HCT116 (cell line): Measurements from ENCODE around the gene ZBTB16. TPM values are rescaled to one million over a fixed set of nuclear protein-coding genes. Genes with fewer than 3 reads are reported as not detected.

Experiments used
- ATAC-seq: fragments of 200-7000 bp; cut with Tn5 transposase; 2 replicates; pipeline ENCODE4 v1.9.1; 2020; ENCODE audit warnings: mild to moderate bottlenecking, moderate library complexity
- BruUV-seq: library from RNA; stranded (reverse); fragments of 400-500 nt; replicated peaks from 2 replicates; lab custom pipeline; 2021; lab: Mats Ljungman, UMichigan
- CTCF ChIA-PET: fragments of 300-600 bp; sonication (Branson Sonifier 250); formaldehyde crosslinking; loops from one replicate; lab custom pipeline; 2021; ENCODE audit warnings: antibody characterized with exemption; lab: Charles Lee
- POLR2A ChIA-PET: fragments of 300-600, 350-600 bp; sonication (Branson Sonifier 250); formaldehyde crosslinking; loops from one replicate; lab custom pipeline; 2021; ENCODE audit warnings: antibody characterized with exemption; lab: Charles Lee
- RAD21 ChIA-PET, 2 experiments: fragments of 300-600 bp; sonication (Branson Sonifier 250); formaldehyde crosslinking; loops; one replicate each; lab custom pipeline; 2023; ENCODE audit warnings: low total read pairs in 2 of 2; ENCODE audit not compliant: uncharacterized antibody in 2 of 2, unreplicated experiment in 2 of 2, low non-redundant PET in 1 of 2; lab: Charles Lee
- DNase-seq: peaks from one replicate; pipeline ENCODE4 v3.0.0-alpha.2; 2010; ENCODE audit warnings: low read depth, low spot score
- H2AFZ ChIP-seq: fragments of 200-600 bp; shearing (Covaris generic), sonication (generic); 2 replicates; pipeline ENCODE4 v1.6.1; 2017; ENCODE audit warnings: low read depth, mixed run types, mixed read lengths, antibody characterized with exemption, low read length; ENCODE audit not compliant: poor library complexity, severe bottlenecking
- H3K27ac ChIP-seq: 2 replicates; pipeline ENCODE4 v1.5.1; 2012; ENCODE audit warnings: low read depth, low read length
- H3K27me3 ChIP-seq: fragments of 200-600 bp; sonication (generic); 2 replicates; pipeline ENCODE4 v1.6.1; 2016; ENCODE audit warnings: mixed run types, low read length, mixed read lengths; ENCODE audit not compliant: insufficient read depth
- H3K36me3 ChIP-seq, 2 experiments: fragments of 200-500 bp in 1 of 2; fragments of 200-600 bp in 1 of 2; sonication (Bioruptor generic) in 1 of 2; sonication (generic) in 1 of 2; 2 replicates each; pipeline versions ENCODE4 v1.5.1 to v1.6.1; 2014 to 2016; ENCODE audit warnings: low read length in 2 of 2, inconsistent platforms in 1 of 2, mixed read lengths in 1 of 2, mixed run types in 1 of 2; ENCODE audit not compliant: insufficient read depth in 2 of 2, control insufficient read depth in 1 of 2
- H3K4me1 ChIP-seq, 2 experiments: fragments of 200-600 bp in 1 of 2; sonication (generic) in 1 of 2; 2 replicates each; pipeline versions ENCODE4 v1.5.1 to v1.6.1; 2012 to 2017; ENCODE audit warnings: low read length in 2 of 2, inconsistent platforms in 1 of 2, mild to moderate bottlenecking in 1 of 2, mixed read lengths in 1 of 2, mixed run types in 1 of 2, moderate library complexity in 1 of 2; ENCODE audit not compliant: insufficient read depth in 2 of 2, control insufficient read depth in 1 of 2
- H3K4me2 ChIP-seq: fragments of 200-600 bp; sonication (generic); 2 replicates; pipeline ENCODE4 v1.6.1; 2017; ENCODE audit warnings: mixed run types, low read length, mixed read lengths
- H3K4me3 ChIP-seq, 2 experiments: fragments of 200-600 bp in 1 of 2; sonication (generic) in 1 of 2; replicated peaks in 1 of 2; 2 replicates each; pipeline ENCODE4 v1.5.1; 2011 to 2016; ENCODE audit warnings: low read length in 2 of 2, control low read depth in 1 of 2, low read depth in 1 of 2, mild to moderate bottlenecking in 1 of 2, mixed read lengths in 1 of 2, mixed run types in 1 of 2
- H3K79me2 ChIP-seq: fragments of 200-600 bp; sonication (generic); 2 replicates; pipeline ENCODE4 v1.6.1; 2017; ENCODE audit warnings: mild to moderate bottlenecking, mixed run types, low read length, moderate library complexity, mixed read lengths; ENCODE audit not compliant: insufficient read depth
- H3K9ac ChIP-seq: fragments of 200-600 bp; sonication (generic); 2 replicates; pipeline ENCODE4 v1.6.1; 2016; ENCODE audit warnings: low read length, mixed read lengths
- H3K9me2 ChIP-seq: fragments of 200-600 bp; sonication (generic), shearing (Covaris generic); 2 replicates; pipeline ENCODE4 v1.6.1; 2017; ENCODE audit warnings: mixed run types, mild to moderate bottlenecking, moderate library complexity; ENCODE audit not compliant: insufficient read depth
- H3K9me3 ChIP-seq, 2 experiments: fragments of 200-500 bp in 1 of 2; fragments of 200-600 bp in 1 of 2; sonication (Bioruptor generic) in 1 of 2; sonication (generic) in 1 of 2; 2 replicates each; pipeline ENCODE4 v1.6.1; 2014 to 2017; ENCODE audit warnings: low read length in 2 of 2, mixed read lengths in 2 of 2, inconsistent platforms in 1 of 2, low read depth in 1 of 2, mild to moderate bottlenecking in 1 of 2, mixed run types in 1 of 2, moderate library complexity in 1 of 2; ENCODE audit not compliant: control insufficient read depth in 1 of 2, insufficient read depth in 1 of 2
- H4K20me1 ChIP-seq: fragments of 200-600 bp; sonication (generic), shearing (Covaris generic); 2 replicates; pipeline ENCODE4 v1.6.1; 2017; ENCODE audit warnings: mixed run types, mild to moderate bottlenecking, moderate library complexity; ENCODE audit not compliant: insufficient read depth
- CBX3 ChIP-seq: IDR thresholded peaks from 2 replicates; pipeline ENCODE4 v1.6.1; 2012; ENCODE audit warnings: low read depth
- EZH2phosphoT487 ChIP-seq: fragments of 200-600 bp; IDR thresholded peaks from 2 replicates; pipeline ENCODE4 v1.6.1; 2018; ENCODE audit warnings: antibody characterized with exemption, borderline replicate concordance
- FOSL1 ChIP-seq: IDR thresholded peaks from 2 replicates; pipeline ENCODE4 v1.6.1; 2012; ENCODE audit warnings: low read depth
- RAD21 ChIP-seq: IDR thresholded peaks from 2 replicates; pipeline ENCODE4 v1.6.1; 2012; ENCODE audit warnings: low read depth, mild to moderate bottlenecking
- SP1 ChIP-seq: IDR thresholded peaks from 2 replicates; pipeline ENCODE4 v1.6.1; 2012; ENCODE audit warnings: low read depth
- SRF ChIP-seq: IDR thresholded peaks from 2 replicates; pipeline ENCODE4 v1.6.1; 2012; ENCODE audit warnings: low read depth
- TCF7L2 ChIP-seq: IDR thresholded peaks from 2 replicates; pipeline ENCODE4 v1.7.0; 2011; ENCODE audit warnings: borderline replicate concordance, inconsistent platforms; ENCODE audit not compliant: insufficient read depth, insufficient read length; ENCODE audit errors: extremely low read depth
- ZNF274 ChIP-seq: fragments of 200-500 bp; sonication (Bioruptor generic); IDR thresholded peaks from 2 replicates; pipeline ENCODE4 v1.6.1; 2014; ENCODE audit warnings: mild to moderate bottlenecking, low read depth, low read length, inconsistent platforms
- intact Hi-C: fragments of 100-400 bp; cut with micrococcal nuclease; formaldehyde crosslinking; loops from 2 replicates; pipeline ENCODE4 v1.10.0; 2022
- total RNA-seq: library from RNA; stranded (reverse); gene quantifications from one replicate; pipeline ENCODE4 v1.2.1, GENCODE V29; 2021; ENCODE audit not compliant: unreplicated experiment
- TF ChIP-seq, protein P1 (sequence below): IDR thresholded peaks from 2 replicates; pipeline ENCODE4 v1.6.1; 2012

The ZBTB16 gene
- total RNA-seq, 1 experiment from 2014 or later = 0.30 TPM

DNA sequence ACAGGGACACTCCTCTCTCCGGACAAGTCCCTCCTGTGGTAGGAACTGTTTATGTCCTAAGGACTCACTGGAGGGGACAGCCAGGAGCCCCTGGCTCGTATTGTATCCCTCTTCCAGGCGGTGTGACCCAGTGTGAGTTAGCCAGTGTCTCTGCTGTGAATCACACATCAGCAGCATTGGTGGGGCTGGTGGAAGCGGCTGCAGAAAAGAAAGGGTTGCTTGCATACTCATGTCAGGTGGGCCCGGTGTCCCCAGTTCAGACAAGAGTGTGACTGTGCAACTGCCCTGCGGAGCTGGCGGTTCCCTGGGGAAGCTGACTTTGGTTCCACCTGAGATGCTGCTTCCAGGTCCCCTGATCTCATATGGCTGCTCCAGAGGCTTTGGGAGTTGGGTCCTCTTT is 99.4 kb downstream of the ZBTB16 start:
- Histone ChIP-seq H3K9ac (no peak overlapping the region), H3K9me3 (no peaks in the 10 kb centered on the region), H3K4me1 (peaks cover 17 to 21% of the 10 kb centered on the region in 2 experiments), H3K4me2 (no peak overlapping the region; the same call in 1 of the 2 replicates), H3K4me3 (no peak overlapping the region), H3K9me2 (no peaks in the 10 kb centered on the region), H3K79me2 (no peaks in the 10 kb centered on the region), H2AFZ (no peak overlapping the region), H3K27me3 (peaks cover 65% of the 10 kb centered on the region), H3K36me3 (no peaks in the 10 kb centered on the region), H3K27ac (no peak overlapping the region), H4K20me1 (no peaks in the 10 kb centered on the region)
- ChIA-PET POLR2A (no interaction called here), CTCF (no interaction called here), RAD21 (no interaction called here)
- ATAC-seq (no peak), DNase-seq (no peak)
- intact Hi-C loops = no loop called here
- BruUV-seq = no TSS peak
- TF ChIP-seq SRF = no peak
- no peak for TF ChIP-seq TCF7L2
- TF ChIP-seq CBX3 = no peak
- TF ChIP-seq FOSL1 = no peak
- no peak for TF ChIP-seq RAD21
- TF ChIP-seq, protein P1, sequence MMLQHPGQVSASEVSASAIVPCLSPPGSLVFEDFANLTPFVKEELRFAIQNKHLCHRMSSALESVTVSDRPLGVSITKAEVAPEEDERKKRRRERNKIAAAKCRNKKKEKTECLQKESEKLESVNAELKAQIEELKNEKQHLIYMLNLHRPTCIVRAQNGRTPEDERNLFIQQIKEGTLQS = no peak
- no peak for TF ChIP-seq EZH2phosphoT487
- TF ChIP-seq SP1 = no peak

GRCh38 chr11:114159320-114159719 is 99.8 kb downstream of the ZBTB16 start:
- Histone ChIP-seq H3K9ac (no peak overlapping the region), H3K27me3 (peaks cover 66% of the 10 kb centered on the region), H2AFZ (peak overlapping the region; percentile 32), H3K27ac (no peak overlapping the region), H3K79me2 (no peaks in the 10 kb centered on the region), H3K9me2 (no peaks in the 10 kb centered on the region), H3K9me3 (no peaks in the 10 kb centered on the region), H3K4me1 (peaks cover 17 to 21% of the 10 kb centered on the region in 2 experiments), H3K36me3 (no peaks in the 10 kb centered on the region), H4K20me1 (no peaks in the 10 kb centered on the region), H3K4me3 (0 out of 4 replicates have a peak overlapping the region, but pooled peaks of 1 of the 2 experiments have one; percentile 5), H3K4me2 (peak overlapping the region; percentile 60)
- ChIA-PET POLR2A (no interaction called here), RAD21 (no interaction called here), CTCF (no interaction called here)
- peak; percentile 6; the same call in 1 of the 2 replicates for TF ChIP-seq FOSL1
- TF ChIP-seq TCF7L2 = no peak
- TF ChIP-seq ZNF274 = no peak
- intact Hi-C loops = no loop called here
- DNase-seq (no peak), ATAC-seq (no peak)
- BruUV-seq = no TSS peak
